BE2C (cell line): ENCODE measurements around the gene ATG7.

Experiments used
- DNase-seq: peaks from one replicate; pipeline ENCODE4 v3.0.0-alpha.2; 2020
- H3K27me3 ChIP-seq: fragments of 250-450 bp; sonication (Bioruptor Pico); 2 replicates; pipeline ENCODE4 v1.5.1; 2020; ENCODE audit warnings: mild to moderate bottlenecking
- H3K36me3 ChIP-seq: fragments of 250-450 bp; sonication (Bioruptor Pico); 2 replicates; pipeline ENCODE4 v1.5.1; 2020; ENCODE audit warnings: mild to moderate bottlenecking
- H3K4me1 ChIP-seq: fragments of 250-450 bp; sonication (Bioruptor Pico); 2 replicates; pipeline ENCODE4 v1.5.1; 2020
- H3K4me3 ChIP-seq: 2 replicates; pipeline ENCODE4 v1.5.1; 2011; ENCODE audit warnings: low read depth, low read length
- H3K9me3 ChIP-seq: fragments of 250-450 bp; sonication (Bioruptor Pico); 2 replicates; pipeline ENCODE4 v1.5.1; 2020
- CTCF ChIP-seq: IDR thresholded peaks from 2 replicates; pipeline ENCODE4 v1.5.1; 2012; ENCODE audit warnings: mild to moderate bottlenecking, low read depth, low read length

ATG7 gene

GRCh38 chr3:11327619-11328018 lies 55.4 kb downstream of the ATG7 start:
- no peak for DNase-seq
- TF ChIP-seq CTCF, result no peak
- Histone ChIP-seq H3K4me1 (no peaks in the 10 kb centered on the region), H3K9me3 (no peaks in the 10 kb centered on the region), H3K27me3 (no peaks in the 10 kb centered on the region), H3K4me3 (no peak overlapping the region), H3K36me3 (no peaks in the 10 kb centered on the region)

- no peak for TF ChIP-seq CTCF
- H3K9me3 ChIP-seq, result no peaks in the 10 kb centered on the region
- DNase-seq, result no peak
- no peaks in the 10 kb centered on the region for H3K36me3 ChIP-seq
- H3K4me1 ChIP-seq, result no peaks in the 10 kb centered on the region
- H3K27me3 ChIP-seq, result no peaks in the 10 kb centered on the region
- no peak overlapping the region for H3K4me3 ChIP-seq
Observed at GRCh38 chr3:11328196-11328945, 56.2 kb downstream of the ATG7 start.

GRCh38 chr3:11329777-11330176 lies 57.6 kb downstream of the ATG7 start:
- no peak for DNase-seq
- Histone ChIP-seq H3K4me3 (no peak overlapping the region), H3K27me3 (no peaks in the 10 kb centered on the region), H3K4me1 (no peaks in the 10 kb centered on the region), H3K9me3 (no peaks in the 10 kb centered on the region), H3K36me3 (no peaks in the 10 kb centered on the region)
- TF ChIP-seq CTCF, result no peak

- Histone ChIP-seq H3K27me3 (no peaks in the 10 kb centered on the region), H3K36me3 (no peaks in the 10 kb centered on the region), H3K9me3 (no peaks in the 10 kb centered on the region), H3K4me1 (no peaks in the 10 kb centered on the region), H3K4me3 (no peak overlapping the region)
- TF ChIP-seq CTCF, result no peak
- DNase-seq, result no peak
Observed at GRCh38 chr3:11331101-11331500, 58.9 kb downstream of the ATG7 start.

GRCh38 chr3:11335056-11335608 lies 62.9 kb downstream of the ATG7 start:
- peak; percentile 55 for TF ChIP-seq CTCF
- no peaks in the 10 kb centered on the region for H3K27me3 ChIP-seq
- no peaks in the 10 kb centered on the region for H3K4me1 ChIP-seq
- H3K4me3 ChIP-seq, result no peak overlapping the region
- H3K36me3 ChIP-seq, result no peaks in the 10 kb centered on the region
- no peaks in the 10 kb centered on the region for H3K9me3 ChIP-seq
- DNase-seq, result peak; percentile 12

GRCh38 chr3:11339541-11339940 lies 67.3 kb downstream of the ATG7 start:
- DNase-seq, result no peak
- Histone ChIP-seq H3K36me3 (no peaks in the 10 kb centered on the region), H3K4me3 (no peak overlapping the region), H3K27me3 (no peaks in the 10 kb centered on the region), H3K9me3 (no peaks in the 10 kb centered on the region), H3K4me1 (no peaks in the 10 kb centered on the region)
- no peak for TF ChIP-seq CTCF
